Colonic mucosa (tissue), 4 donors: ENCODE measurements around the gene DUS3L. TPM values are rescaled to one million over a fixed set of nuclear protein-coding genes. Genes with fewer than 3 reads are reported as not detected.

Experiments used
- DNase-seq: peaks from one replicate; pipeline ENCODE4 v3.0.0-alpha.2; 2020
- H3K27ac ChIP-seq: fragments of 200-600 bp; one replicate; pipeline ENCODE4 v1.8.0; 2021
- H3K27me3 ChIP-seq: fragments of 200-600 bp; one replicate; pipeline ENCODE4 v1.8.0; 2021
- H3K36me3 ChIP-seq: fragments of 200-600 bp; one replicate; pipeline ENCODE4 v1.8.0; 2021
- H3K4me1 ChIP-seq: fragments of 200-600 bp; one replicate; pipeline ENCODE4 v1.8.0; 2021; ENCODE audit warnings: mild to moderate bottlenecking
- H3K4me3 ChIP-seq: fragments of 200-600 bp; one replicate; pipeline ENCODE4 v1.8.0; 2021
- H3K9ac ChIP-seq, 2 donors: one replicate each; pipeline ENCODE4 v1.7.0; 2013; ENCODE audit warnings: control low read depth in 2 of 2, low read depth in 2 of 2, low read length in 2 of 2
- H3K9me3 ChIP-seq: fragments of 200-600 bp; one replicate; pipeline ENCODE4 v1.8.0; 2021
- intact Hi-C: fragments of 100-400 bp; cut with DNase I; formaldehyde crosslinking; loops from one replicate; pipeline ENCODE4 v1.14.1; 2022
- total RNA-seq, 2 donors: library from RNA; stranded (reverse); fragmentation: NEBNext Ultra II Directional in 1 of 2; extraction: Animal tissue kit (Norgen Biotek cat#: 25700) in 1 of 2; gene quantifications; one replicate each; pipeline ENCODE4 v1.2.1, GENCODE V29; 2021
- TF ChIP-seq, protein P1 (sequence below): fragments of 200-600 bp; IDR thresholded peaks from one replicate; pipeline ENCODE4 v1.8.0; 2022; ENCODE audit warnings: antibody characterized with exemption, mild to moderate bottlenecking
- donor health status: healthy.
- donor health status: DM: no; HTN: no; CAD: no.
- donor health status: DM: no; HTN: no; CAD: no.

Gene DUS3L
- total RNA-seq, 2 donors from 2014 or later: 20.8 to 47.6 TPM

DNA sequence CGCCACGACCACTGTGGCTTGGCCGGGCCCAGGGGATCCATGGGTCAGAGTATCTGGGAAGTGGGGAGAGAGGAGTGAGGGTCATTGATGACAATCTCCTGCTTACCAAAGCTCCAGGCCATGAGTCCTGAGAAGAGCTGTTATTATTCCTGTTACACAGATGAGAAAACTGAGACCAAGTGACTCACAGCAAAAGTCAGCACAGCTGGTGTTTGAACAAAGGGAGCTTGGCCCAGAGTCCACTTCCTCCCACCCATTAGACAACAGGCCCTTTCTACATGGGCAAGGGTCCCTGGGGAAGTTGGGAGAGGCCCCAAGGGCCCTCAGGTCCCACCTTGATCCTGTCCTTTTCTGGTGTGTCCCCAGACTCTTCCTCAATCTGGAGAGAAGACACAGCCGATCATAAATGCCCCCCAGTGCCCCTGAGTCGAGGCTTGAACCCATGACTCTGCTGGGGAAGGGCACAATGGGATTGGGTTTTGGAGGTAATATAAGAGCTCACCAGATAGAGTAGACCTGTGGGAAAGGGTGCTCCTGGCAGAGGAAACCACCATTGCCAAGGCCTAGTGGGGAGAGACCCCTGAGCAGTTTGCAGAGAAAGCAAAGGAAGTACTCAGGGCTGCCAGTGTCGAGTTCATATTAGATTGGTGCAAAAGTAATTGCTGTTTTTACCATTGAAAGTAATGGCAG is 41.7 kb upstream of the DUS3L start:
- Histone ChIP-seq H3K4me1 (peaks cover 4% of the 10 kb centered on the region), H3K27me3 (no peaks in the 10 kb centered on the region), H3K9me3 (no peaks in the 10 kb centered on the region), H3K4me3 (no peak overlapping the region), H3K27ac (no peak overlapping the region), H3K36me3 (no peaks in the 10 kb centered on the region), H3K9ac (no peak overlapping the region)
- DNase-seq: no peak
- TF ChIP-seq, protein P1, sequence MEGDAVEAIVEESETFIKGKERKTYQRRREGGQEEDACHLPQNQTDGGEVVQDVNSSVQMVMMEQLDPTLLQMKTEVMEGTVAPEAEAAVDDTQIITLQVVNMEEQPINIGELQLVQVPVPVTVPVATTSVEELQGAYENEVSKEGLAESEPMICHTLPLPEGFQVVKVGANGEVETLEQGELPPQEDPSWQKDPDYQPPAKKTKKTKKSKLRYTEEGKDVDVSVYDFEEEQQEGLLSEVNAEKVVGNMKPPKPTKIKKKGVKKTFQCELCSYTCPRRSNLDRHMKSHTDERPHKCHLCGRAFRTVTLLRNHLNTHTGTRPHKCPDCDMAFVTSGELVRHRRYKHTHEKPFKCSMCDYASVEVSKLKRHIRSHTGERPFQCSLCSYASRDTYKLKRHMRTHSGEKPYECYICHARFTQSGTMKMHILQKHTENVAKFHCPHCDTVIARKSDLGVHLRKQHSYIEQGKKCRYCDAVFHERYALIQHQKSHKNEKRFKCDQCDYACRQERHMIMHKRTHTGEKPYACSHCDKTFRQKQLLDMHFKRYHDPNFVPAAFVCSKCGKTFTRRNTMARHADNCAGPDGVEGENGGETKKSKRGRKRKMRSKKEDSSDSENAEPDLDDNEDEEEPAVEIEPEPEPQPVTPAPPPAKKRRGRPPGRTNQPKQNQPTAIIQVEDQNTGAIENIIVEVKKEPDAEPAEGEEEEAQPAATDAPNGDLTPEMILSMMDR: no peak
- intact Hi-C loops: no loop called here

DNA sequence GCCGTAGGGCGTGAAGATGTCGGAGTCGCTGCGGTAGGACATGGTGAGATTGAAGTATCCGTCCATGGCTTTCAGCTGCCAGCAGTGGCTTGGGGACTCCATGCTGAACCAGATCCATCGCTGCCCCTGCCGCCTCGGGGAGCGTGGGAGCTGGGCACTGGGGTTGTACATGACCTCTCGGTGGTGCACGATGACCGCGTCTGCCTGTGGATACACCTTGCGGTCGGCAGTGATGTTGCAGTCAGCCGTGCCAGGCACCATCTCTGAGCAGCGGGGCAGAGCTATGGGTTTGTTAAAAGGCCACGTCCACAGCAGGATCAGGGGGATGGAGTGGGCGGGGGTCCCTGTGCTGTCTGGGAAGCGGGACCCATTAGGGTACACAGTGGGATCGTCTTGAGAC is 41.1 kb upstream of the DUS3L start:
- H3K36me3 ChIP-seq: no peaks in the 10 kb centered on the region
- H3K9me3 ChIP-seq: no peaks in the 10 kb centered on the region
- no peak for DNase-seq
- no peaks in the 10 kb centered on the region for H3K27me3 ChIP-seq
- H3K4me1 ChIP-seq: peaks cover 7% of the 10 kb centered on the region
- TF ChIP-seq, protein P1: no peak
- no peak overlapping the region for H3K9ac ChIP-seq
- intact Hi-C loops: no loop called here
- H3K4me3 ChIP-seq: no peak overlapping the region
- H3K27ac ChIP-seq: no peak overlapping the region

DNA sequence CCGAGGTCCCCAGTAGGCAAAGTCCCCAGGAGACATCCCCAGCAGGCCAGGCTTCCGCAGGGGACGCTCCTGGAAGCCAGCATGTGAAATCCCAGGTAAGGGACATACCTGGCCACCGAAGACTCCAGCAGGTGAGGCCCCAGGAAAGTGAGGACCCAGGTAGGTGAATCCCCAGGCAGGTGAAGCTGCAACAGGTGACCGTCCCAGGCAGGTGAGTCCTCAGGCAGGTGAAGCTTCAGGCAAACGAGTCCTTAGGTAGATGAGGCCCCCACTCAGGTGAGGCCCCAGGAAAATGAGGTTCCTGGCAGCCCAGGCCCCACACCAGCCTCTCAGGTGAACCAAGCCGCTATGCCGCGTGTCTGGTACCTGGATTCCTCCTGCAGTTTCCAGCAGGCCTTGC is 40.2 kb upstream of the DUS3L start:
- no peak overlapping the region for H3K27ac ChIP-seq
- no peaks in the 10 kb centered on the region for H3K27me3 ChIP-seq
- no peak for DNase-seq
- no peak overlapping the region for H3K4me3 ChIP-seq
- H3K9me3 ChIP-seq: no peaks in the 10 kb centered on the region
- H3K4me1 ChIP-seq: peaks cover 10% of the 10 kb centered on the region
- no peaks in the 10 kb centered on the region for H3K36me3 ChIP-seq
- intact Hi-C loops: no loop called here
- TF ChIP-seq, protein P1: no peak
- no peak overlapping the region for H3K9ac ChIP-seq

DNA sequence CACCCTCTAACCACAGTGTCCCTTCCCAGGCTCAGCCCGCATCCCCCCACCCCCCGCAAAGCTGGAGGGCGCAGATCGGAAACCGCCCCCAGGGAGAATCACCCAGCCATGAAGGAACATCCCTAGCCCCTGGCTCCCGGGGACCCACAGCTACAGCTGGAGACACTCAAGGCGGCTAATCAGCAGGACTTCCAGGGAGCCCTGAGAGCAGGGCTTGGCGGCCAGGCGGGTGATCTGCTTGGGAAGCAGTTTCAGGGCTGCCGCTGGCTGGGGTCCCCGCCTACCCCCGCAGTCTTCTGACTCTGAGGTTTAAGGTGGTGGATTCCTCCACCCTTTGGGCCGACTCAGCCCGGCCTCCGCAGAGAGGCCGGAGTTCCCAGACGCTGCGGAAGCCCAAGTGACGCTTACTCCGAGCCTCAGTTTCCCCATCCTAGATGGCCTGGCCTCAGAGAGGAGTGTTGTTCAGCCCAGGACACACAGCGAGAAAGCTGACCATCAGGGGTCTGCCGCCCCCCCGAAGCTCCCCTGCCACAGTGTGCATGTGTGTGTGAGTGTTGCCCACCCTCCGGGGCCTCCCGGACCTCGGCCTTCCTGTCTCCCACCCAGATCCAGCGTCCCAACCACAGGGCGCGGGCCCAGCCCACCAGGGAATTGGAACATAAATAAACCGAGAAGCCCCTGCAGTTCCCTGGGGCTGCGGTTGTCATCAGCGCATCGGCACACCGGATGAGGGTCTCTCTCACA is 38.8 kb upstream of the DUS3L start:
- Histone ChIP-seq H3K4me1 (peaks cover 10% of the 10 kb centered on the region), H3K9me3 (no peaks in the 10 kb centered on the region), H3K4me3 (no peak overlapping the region), H3K9ac (no peak overlapping the region), H3K27ac (no peak overlapping the region), H3K36me3 (no peaks in the 10 kb centered on the region), H3K27me3 (no peaks in the 10 kb centered on the region)
- DNase-seq: no peak
- intact Hi-C loops: no loop called here
- TF ChIP-seq, protein P1: no peak

DNA sequence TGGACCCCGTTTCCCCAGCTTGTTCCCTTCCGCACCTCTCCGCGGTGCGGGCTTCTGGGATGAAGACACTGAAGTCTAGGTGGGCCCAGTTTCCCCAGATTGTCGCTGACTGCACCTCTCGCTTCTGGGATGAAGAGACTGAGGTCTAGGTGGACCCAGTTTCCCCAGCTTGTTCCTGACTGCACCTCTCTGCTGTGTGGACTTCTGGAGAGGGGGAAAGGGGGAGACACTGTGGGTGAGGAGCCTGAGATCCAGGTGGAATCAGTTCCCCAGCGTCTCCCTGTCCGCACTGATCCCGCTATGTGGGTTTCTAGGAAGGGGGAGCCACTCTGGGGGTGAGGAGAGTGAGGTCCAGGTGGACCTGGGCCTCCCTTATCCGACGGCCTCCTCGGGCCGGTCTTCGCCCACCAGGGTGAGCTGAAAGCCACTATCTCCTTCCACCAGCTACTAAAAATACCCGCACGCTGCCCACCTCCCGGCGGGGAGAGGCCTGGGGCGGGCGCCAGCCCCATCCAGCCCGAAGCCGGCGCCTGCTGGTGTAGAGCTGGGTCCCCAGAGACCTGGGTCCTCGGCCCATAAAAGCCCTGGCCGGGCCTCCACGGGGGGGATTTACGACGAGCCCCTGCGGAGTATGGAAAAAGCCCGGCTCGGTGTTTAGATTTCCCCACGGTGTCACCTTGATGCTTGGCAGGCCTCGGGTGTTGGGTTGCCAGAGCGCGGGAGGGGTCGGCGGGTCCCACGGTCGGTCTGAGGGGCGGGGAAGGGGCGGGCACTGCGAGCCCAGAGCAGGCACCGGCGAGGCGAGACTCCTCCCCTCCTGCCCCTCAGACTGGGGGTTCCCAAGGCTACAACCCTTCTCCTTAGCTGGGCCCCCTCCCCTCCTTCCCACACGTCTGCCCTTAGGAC is 38.0 kb upstream of the DUS3L start:
- peak overlapping the region; percentile 45 to 78 for H3K9ac ChIP-seq
- no peaks in the 10 kb centered on the region for H3K27me3 ChIP-seq
- TF ChIP-seq, protein P1: no peak
- H3K27ac ChIP-seq: peak overlapping the region; percentile 59
- DNase-seq: no peak
- peak overlapping the region; percentile 40 for H3K4me3 ChIP-seq
- H3K36me3 ChIP-seq: no peaks in the 10 kb centered on the region
- no peaks in the 10 kb centered on the region for H3K9me3 ChIP-seq
- intact Hi-C loops: no loop called here
- H3K4me1 ChIP-seq: peaks cover 10% of the 10 kb centered on the region
